Measurements from ENCODE around the gene LAD1.

DNA sequence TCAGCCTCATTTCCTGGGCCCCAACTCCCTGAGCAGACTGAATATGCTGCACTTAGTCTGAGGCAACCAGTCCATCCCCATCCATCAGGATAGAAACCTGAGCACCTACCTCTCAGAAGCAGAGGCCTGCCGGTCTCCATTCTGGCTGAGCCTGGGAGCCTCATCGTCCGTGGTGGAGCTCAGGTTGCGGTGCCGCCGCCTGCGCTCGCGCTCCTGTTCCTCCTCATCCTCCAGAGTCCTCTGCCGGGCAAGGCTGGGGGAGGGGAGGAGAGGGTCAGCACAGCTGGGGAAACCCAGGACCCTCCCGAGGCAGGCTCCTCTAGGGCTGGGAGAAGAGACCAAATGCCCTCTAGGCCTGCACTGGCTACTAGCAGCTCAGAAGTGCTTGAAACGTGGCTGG lies 10.1 kb downstream of the LAD1 start:
- no peak for TF ChIP-seq MYC (IDR thresholded peaks at IDR 0.05; ENCODE audit: borderline replicate concordance, low read length)
- TF ChIP-seq, protein P1, sequence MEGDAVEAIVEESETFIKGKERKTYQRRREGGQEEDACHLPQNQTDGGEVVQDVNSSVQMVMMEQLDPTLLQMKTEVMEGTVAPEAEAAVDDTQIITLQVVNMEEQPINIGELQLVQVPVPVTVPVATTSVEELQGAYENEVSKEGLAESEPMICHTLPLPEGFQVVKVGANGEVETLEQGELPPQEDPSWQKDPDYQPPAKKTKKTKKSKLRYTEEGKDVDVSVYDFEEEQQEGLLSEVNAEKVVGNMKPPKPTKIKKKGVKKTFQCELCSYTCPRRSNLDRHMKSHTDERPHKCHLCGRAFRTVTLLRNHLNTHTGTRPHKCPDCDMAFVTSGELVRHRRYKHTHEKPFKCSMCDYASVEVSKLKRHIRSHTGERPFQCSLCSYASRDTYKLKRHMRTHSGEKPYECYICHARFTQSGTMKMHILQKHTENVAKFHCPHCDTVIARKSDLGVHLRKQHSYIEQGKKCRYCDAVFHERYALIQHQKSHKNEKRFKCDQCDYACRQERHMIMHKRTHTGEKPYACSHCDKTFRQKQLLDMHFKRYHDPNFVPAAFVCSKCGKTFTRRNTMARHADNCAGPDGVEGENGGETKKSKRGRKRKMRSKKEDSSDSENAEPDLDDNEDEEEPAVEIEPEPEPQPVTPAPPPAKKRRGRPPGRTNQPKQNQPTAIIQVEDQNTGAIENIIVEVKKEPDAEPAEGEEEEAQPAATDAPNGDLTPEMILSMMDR (IDR thresholded peaks at IDR 0.05) = no peak
- TF ChIP-seq POLR2AphosphoS2 (conservative IDR thresholded peaks at IDR 0.05; ENCODE audit: low read length) = no peak
- TF ChIP-seq CHD2 (IDR thresholded peaks at IDR 0.05; ENCODE audit: low read length, partially characterized antibody) = no peak
- no peak for TF ChIP-seq FOSL2 (IDR thresholded peaks at IDR 0.05)
- TF ChIP-seq FOSL2 (CRISPR knock-in tag; IDR thresholded peaks at IDR 0.05) = no peak
- TF ChIP-seq RCOR1 (IDR thresholded peaks at IDR 0.05; ENCODE audit: low read depth, low read length) = no peak

All from A549 (cell line).